ENCODE measurements around the gene NFX1.

- TF ChIP-seq, protein P1, sequence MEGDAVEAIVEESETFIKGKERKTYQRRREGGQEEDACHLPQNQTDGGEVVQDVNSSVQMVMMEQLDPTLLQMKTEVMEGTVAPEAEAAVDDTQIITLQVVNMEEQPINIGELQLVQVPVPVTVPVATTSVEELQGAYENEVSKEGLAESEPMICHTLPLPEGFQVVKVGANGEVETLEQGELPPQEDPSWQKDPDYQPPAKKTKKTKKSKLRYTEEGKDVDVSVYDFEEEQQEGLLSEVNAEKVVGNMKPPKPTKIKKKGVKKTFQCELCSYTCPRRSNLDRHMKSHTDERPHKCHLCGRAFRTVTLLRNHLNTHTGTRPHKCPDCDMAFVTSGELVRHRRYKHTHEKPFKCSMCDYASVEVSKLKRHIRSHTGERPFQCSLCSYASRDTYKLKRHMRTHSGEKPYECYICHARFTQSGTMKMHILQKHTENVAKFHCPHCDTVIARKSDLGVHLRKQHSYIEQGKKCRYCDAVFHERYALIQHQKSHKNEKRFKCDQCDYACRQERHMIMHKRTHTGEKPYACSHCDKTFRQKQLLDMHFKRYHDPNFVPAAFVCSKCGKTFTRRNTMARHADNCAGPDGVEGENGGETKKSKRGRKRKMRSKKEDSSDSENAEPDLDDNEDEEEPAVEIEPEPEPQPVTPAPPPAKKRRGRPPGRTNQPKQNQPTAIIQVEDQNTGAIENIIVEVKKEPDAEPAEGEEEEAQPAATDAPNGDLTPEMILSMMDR (IDR thresholded peaks at IDR 0.05 in 2 of 3, conservative IDR thresholded peaks at IDR 0.05 in 1 of 3; ENCODE audit: control insufficient read depth in 2 of 3, extremely low read depth in 1 of 3, insufficient read depth in 1 of 3, low read depth in 3 of 3, low read length in 3 of 3): no peak
- TF ChIP-seq SIN3A (IDR thresholded peaks at IDR 0.05; ENCODE audit: low read depth, low read length) (no peak), JUND (IDR thresholded peaks at IDR 0.05; ENCODE audit: low read depth, low read length) (no peak), STAT3 (IDR thresholded peaks at IDR 0.05; ENCODE audit: low read depth, low read length) (no peak), NFYB (IDR thresholded peaks at IDR 0.05; ENCODE audit: insufficient read depth, low read depth, low read length) (no peak), KDM1A (IDR thresholded peaks at IDR 0.05; ENCODE audit: borderline replicate concordance) (no peak), CHD2 (IDR thresholded peaks at IDR 0.05; ENCODE audit: borderline replicate concordance, low read depth, low read length) (no peak), REST (IDR thresholded peaks at IDR 0.05; ENCODE audit: low read depth, low read length) (no peak), ETV6 (conservative IDR thresholded peaks at IDR 0.05 in 1 of 2, IDR thresholded peaks at IDR 0.05 in 1 of 2; ENCODE audit: borderline replicate concordance in 1 of 2, low read depth in 1 of 2) (no peak), TCF3 (IDR thresholded peaks at IDR 0.05; ENCODE audit: borderline replicate concordance, insufficient read depth, low read depth, low read length) (no peak), PAX8 (IDR thresholded peaks at IDR 0.05) (no peak)
- TF ChIP-seq, protein P2, sequence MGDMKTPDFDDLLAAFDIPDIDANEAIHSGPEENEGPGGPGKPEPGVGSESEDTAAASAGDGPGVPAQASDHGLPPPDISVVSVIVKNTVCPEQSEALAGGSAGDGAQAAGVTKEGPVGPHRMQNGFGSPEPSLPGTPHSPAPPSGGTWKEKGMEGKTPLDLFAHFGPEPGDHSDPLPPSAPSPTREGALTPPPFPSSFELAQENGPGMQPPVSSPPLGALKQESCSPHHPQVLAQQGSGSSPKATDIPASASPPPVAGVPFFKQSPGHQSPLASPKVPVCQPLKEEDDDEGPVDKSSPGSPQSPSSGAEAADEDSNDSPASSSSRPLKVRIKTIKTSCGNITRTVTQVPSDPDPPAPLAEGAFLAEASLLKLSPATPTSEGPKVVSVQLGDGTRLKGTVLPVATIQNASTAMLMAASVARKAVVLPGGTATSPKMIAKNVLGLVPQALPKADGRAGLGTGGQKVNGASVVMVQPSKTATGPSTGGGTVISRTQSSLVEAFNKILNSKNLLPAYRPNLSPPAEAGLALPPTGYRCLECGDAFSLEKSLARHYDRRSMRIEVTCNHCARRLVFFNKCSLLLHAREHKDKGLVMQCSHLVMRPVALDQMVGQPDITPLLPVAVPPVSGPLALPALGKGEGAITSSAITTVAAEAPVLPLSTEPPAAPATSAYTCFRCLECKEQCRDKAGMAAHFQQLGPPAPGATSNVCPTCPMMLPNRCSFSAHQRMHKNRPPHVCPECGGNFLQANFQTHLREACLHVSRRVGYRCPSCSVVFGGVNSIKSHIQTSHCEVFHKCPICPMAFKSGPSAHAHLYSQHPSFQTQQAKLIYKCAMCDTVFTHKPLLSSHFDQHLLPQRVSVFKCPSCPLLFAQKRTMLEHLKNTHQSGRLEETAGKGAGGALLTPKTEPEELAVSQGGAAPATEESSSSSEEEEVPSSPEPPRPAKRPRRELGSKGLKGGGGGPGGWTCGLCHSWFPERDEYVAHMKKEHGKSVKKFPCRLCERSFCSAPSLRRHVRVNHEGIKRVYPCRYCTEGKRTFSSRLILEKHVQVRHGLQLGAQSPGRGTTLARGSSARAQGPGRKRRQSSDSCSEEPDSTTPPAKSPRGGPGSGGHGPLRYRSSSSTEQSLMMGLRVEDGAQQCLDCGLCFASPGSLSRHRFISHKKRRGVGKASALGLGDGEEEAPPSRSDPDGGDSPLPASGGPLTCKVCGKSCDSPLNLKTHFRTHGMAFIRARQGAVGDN (IDR thresholded peaks at IDR 0.05): no peak
Observed at GRCh38 chr9:33315371-33315770, 25.1 kb downstream of the NFX1 start.

Measured in GM12878 (cell line).